ENCODE results near the gene TANGO6. TPM values are rescaled to one million over a fixed set of nuclear protein-coding genes. Genes with fewer than 3 reads are reported as not detected.
"Not testable (repeated sequence)": the region's sequence is repeated elsewhere in the genome, so short reads cannot be mapped to it uniquely, and the experiment has no call there.

The TANGO6 gene
- total RNA-seq, 1 donor: 38.0 TPM

GRCh38 chr16:69120096-69120664, 276.8 kb downstream of the TANGO6 start:
- H3K27ac ChIP-seq (ENCODE audit: low read depth, low read length): no peak overlapping the region
- peaks cover 34% of the 10 kb centered on the region for H4K20me1 ChIP-seq (ENCODE audit: insufficient read depth, low read length)
- no peaks in the 10 kb centered on the region for H3K27me3 ChIP-seq (ENCODE audit: insufficient read depth, low read length)
- no peak overlapping the region for H2AFZ ChIP-seq (ENCODE audit: low read length)
- H3K4me2 ChIP-seq (ENCODE audit: insufficient read depth, low read length): no peak overlapping the region
- DNase-seq (ENCODE audit: insufficient read length, low spot score, missing footprints): no peak
- peaks cover 59% of the 10 kb centered on the region for H3K36me3 ChIP-seq (ENCODE audit: insufficient read depth, low read length)
- H3K4me1 ChIP-seq (ENCODE audit: insufficient read depth, low read length): no peaks in the 10 kb centered on the region
- H3K9me3 ChIP-seq (ENCODE audit: low read depth, low read length): no peaks in the 10 kb centered on the region
- TF ChIP-seq, protein P1, sequence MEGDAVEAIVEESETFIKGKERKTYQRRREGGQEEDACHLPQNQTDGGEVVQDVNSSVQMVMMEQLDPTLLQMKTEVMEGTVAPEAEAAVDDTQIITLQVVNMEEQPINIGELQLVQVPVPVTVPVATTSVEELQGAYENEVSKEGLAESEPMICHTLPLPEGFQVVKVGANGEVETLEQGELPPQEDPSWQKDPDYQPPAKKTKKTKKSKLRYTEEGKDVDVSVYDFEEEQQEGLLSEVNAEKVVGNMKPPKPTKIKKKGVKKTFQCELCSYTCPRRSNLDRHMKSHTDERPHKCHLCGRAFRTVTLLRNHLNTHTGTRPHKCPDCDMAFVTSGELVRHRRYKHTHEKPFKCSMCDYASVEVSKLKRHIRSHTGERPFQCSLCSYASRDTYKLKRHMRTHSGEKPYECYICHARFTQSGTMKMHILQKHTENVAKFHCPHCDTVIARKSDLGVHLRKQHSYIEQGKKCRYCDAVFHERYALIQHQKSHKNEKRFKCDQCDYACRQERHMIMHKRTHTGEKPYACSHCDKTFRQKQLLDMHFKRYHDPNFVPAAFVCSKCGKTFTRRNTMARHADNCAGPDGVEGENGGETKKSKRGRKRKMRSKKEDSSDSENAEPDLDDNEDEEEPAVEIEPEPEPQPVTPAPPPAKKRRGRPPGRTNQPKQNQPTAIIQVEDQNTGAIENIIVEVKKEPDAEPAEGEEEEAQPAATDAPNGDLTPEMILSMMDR (IDR thresholded peaks at IDR 0.05; ENCODE audit: extremely low read depth, low read depth, low read length): no peak
- H3K79me2 ChIP-seq (ENCODE audit: insufficient read depth, low read length): peaks cover 31% of the 10 kb centered on the region
- H3K4me3 ChIP-seq (ENCODE audit: insufficient read depth, low read length): no peak overlapping the region

DNA sequence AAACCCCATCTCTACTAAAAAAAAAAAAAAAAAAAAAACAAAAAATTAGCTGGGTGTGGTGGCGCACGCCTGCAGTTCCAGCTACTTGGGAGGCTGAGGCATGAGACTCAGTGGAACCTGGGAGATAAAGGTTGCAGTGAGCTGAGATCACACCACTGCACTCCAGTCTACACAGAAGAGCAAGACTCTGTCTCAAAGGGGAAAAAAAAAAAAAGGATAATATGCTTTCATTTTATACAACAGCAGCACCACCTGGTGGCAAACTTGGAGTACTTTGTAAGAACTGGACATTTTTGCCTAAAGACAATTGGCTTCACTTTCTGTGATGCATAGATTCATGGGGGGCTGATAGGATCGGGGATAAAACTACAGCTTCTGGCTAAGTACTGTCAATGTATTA, 280.6 kb downstream of the TANGO6 start:
- H3K27me3 ChIP-seq (ENCODE audit: insufficient read depth, low read length): no peaks in the 10 kb centered on the region
- H4K20me1 ChIP-seq (ENCODE audit: insufficient read depth, low read length): peaks cover 32% of the 10 kb centered on the region
- TF ChIP-seq, protein P1 (IDR thresholded peaks at IDR 0.05; ENCODE audit: extremely low read depth, low read depth, low read length): peak; percentile 68
- H3K4me3 ChIP-seq (ENCODE audit: insufficient read depth, low read length): no peak overlapping the region
- peak; percentile 91 for DNase-seq (ENCODE audit: insufficient read length, low spot score, missing footprints)
- H3K4me1 ChIP-seq (ENCODE audit: insufficient read depth, low read length): no peaks in the 10 kb centered on the region
- H2AFZ ChIP-seq (ENCODE audit: low read length): no peak overlapping the region
- peaks cover 59% of the 10 kb centered on the region for H3K79me2 ChIP-seq (ENCODE audit: insufficient read depth, low read length)
- no peak overlapping the region for H3K27ac ChIP-seq (ENCODE audit: low read depth, low read length)
- H3K36me3 ChIP-seq (ENCODE audit: insufficient read depth, low read length): peaks cover 28% of the 10 kb centered on the region
- H3K4me2 ChIP-seq (ENCODE audit: insufficient read depth, low read length): no peak overlapping the region
- H3K9me3 ChIP-seq (ENCODE audit: low read depth, low read length): no peaks in the 10 kb centered on the region

- H3K79me2 ChIP-seq (ENCODE audit: insufficient read depth, low read length): peaks cover 62% of the 10 kb centered on the region
- H3K4me1 ChIP-seq (ENCODE audit: insufficient read depth, low read length); H3K27me3 ChIP-seq (ENCODE audit: insufficient read depth, low read length); H3K27ac ChIP-seq (ENCODE audit: low read depth, low read length); H2AFZ ChIP-seq (ENCODE audit: low read length); DNase-seq (ENCODE audit: insufficient read length, low spot score, missing footprints); H3K4me3 ChIP-seq (ENCODE audit: insufficient read depth, low read length); H3K9me3 ChIP-seq (ENCODE audit: low read depth, low read length); H3K4me2 ChIP-seq (ENCODE audit: insufficient read depth, low read length): not testable (repeated sequence)
- H4K20me1 ChIP-seq (ENCODE audit: insufficient read depth, low read length): peaks cover 27% of the 10 kb centered on the region
- H3K36me3 ChIP-seq (ENCODE audit: insufficient read depth, low read length): peaks cover 23% of the 10 kb centered on the region
These were observed 281.1 kb downstream of the TANGO6 start for GRCh38 chr16:69124406-69124805.

DNA sequence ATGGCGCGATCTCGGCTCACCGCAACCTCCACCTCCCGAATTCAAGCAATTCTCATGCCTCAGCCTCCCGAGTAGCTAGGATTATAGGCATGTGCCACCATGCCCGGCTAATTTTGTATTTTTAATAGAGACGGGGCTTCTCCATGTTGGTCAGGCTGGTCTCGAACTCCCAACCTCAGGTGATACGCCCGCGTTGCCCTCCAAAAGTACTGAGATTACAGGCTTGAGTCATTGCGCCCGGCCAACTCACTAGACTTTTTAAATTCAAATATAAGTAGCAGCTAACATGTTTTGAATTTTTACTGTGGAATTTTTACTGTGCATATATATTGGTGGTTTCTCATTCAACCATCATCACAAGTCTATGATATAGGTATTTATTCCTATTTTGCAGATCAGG, 281.6 kb downstream of the TANGO6 start:
- DNase-seq (ENCODE audit: insufficient read length, low spot score, missing footprints); H3K27me3 ChIP-seq (ENCODE audit: insufficient read depth, low read length); H3K27ac ChIP-seq (ENCODE audit: low read depth, low read length); H2AFZ ChIP-seq (ENCODE audit: low read length); H3K9me3 ChIP-seq (ENCODE audit: low read depth, low read length); H3K4me3 ChIP-seq (ENCODE audit: insufficient read depth, low read length); H3K4me1 ChIP-seq (ENCODE audit: insufficient read depth, low read length); H3K4me2 ChIP-seq (ENCODE audit: insufficient read depth, low read length): not testable (repeated sequence)
- Histone ChIP-seq H3K79me2 (ENCODE audit: insufficient read depth, low read length) (peaks cover 68% of the 10 kb centered on the region), H4K20me1 (ENCODE audit: insufficient read depth, low read length) (peaks cover 26% of the 10 kb centered on the region), H3K36me3 (ENCODE audit: insufficient read depth, low read length) (peaks cover 17% of the 10 kb centered on the region)

- H3K36me3 ChIP-seq (ENCODE audit: insufficient read depth, low read length): peaks cover 5% of the 10 kb centered on the region
- H4K20me1 ChIP-seq (ENCODE audit: insufficient read depth, low read length): peaks cover 34% of the 10 kb centered on the region
- TF ChIP-seq, protein P1 (IDR thresholded peaks at IDR 0.05; ENCODE audit: extremely low read depth, low read depth, low read length): no peak
These were observed 282.9 kb downstream of the TANGO6 start for GRCh38 chr16:69126221-69126620.

DNA sequence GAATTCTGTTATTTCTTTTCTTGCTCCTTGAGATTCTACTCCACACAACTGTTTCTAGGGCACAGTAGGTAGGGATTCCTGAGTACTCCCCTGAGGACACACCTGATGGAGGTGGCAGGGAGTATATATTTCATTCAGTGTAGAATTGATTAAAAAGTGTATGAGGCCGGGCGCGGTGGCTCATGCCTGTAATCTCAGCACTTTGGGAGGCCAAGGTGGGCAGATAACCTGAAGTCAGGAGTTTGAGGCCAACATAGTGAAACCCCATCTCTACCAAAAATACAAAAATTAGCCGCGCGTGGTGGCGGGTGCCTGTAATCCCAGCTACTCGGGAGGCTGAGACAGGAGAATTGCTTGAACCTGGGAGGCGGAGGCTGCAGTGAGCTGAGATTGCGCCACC, 283.5 kb downstream of the TANGO6 start:
- peaks cover 34% of the 10 kb centered on the region for H4K20me1 ChIP-seq (ENCODE audit: insufficient read depth, low read length)
- not testable (repeated sequence) for H3K4me3 ChIP-seq (ENCODE audit: insufficient read depth, low read length); H3K4me2 ChIP-seq (ENCODE audit: insufficient read depth, low read length); H3K27ac ChIP-seq (ENCODE audit: low read depth, low read length); H3K9me3 ChIP-seq (ENCODE audit: low read depth, low read length); DNase-seq (ENCODE audit: insufficient read length, low spot score, missing footprints); H3K36me3 ChIP-seq (ENCODE audit: insufficient read depth, low read length); H2AFZ ChIP-seq (ENCODE audit: low read length); H3K27me3 ChIP-seq (ENCODE audit: insufficient read depth, low read length)
- H3K79me2 ChIP-seq (ENCODE audit: insufficient read depth, low read length): peaks cover 84% of the 10 kb centered on the region
- H3K4me1 ChIP-seq (ENCODE audit: insufficient read depth, low read length): peaks cover 10% of the 10 kb centered on the region

More at GRCh38 chr16:69126221-69126620, 282.9 kb downstream of the TANGO6 start:
- Histone ChIP-seq H3K9me3 (ENCODE audit: low read depth, low read length) (no peaks in the 10 kb centered on the region), H3K4me1 (ENCODE audit: insufficient read depth, low read length) (peaks cover 10% of the 10 kb centered on the region), H3K27ac (ENCODE audit: low read depth, low read length) (no peak overlapping the region), H3K4me3 (ENCODE audit: insufficient read depth, low read length) (no peak overlapping the region), H2AFZ (ENCODE audit: low read length) (no peak overlapping the region), H3K4me2 (ENCODE audit: insufficient read depth, low read length) (no peak overlapping the region), H3K79me2 (ENCODE audit: insufficient read depth, low read length) (peaks cover 78% of the 10 kb centered on the region), H3K27me3 (ENCODE audit: insufficient read depth, low read length) (no peaks in the 10 kb centered on the region)
- DNase-seq (ENCODE audit: insufficient read length, low spot score, missing footprints): no peak

Data from osteoblast (primary cell).